GM10266 (cell line): ENCODE data around the gene BLTP3B.
"Not testable (repeated sequence)": the region's sequence is repeated elsewhere in the genome, so short reads cannot be mapped to it uniquely, and the experiment has no call there.

Experiments used
- DNase-seq: peaks from one replicate; pipeline ENCODE4 v3.0.0; 2012; ENCODE audit errors: extremely low spot score
- CTCF ChIP-seq: IDR thresholded peaks from 2 replicates; pipeline ENCODE4 v1.5.1; 2012; ENCODE audit warnings: mild to moderate bottlenecking, low read depth; ENCODE audit not compliant: control insufficient read depth, insufficient read depth; ENCODE audit errors: missing control alignments

BLTP3B gene

GRCh38 chr12:100184549-100185145, 42.0 kb upstream of the BLTP3B start:
- DNase-seq = no peak
- no peak for TF ChIP-seq CTCF

- no peak for TF ChIP-seq CTCF
- DNase-seq = no peak
These were observed 36.6 kb upstream of the BLTP3B start for GRCh38 chr12:100179252-100179651.

- not testable (repeated sequence) for DNase-seq
These were observed 33.8 kb upstream of the BLTP3B start for GRCh38 chr12:100176493-100176892.

- no peak for DNase-seq
- TF ChIP-seq CTCF = no peak
These were observed 31.8 kb upstream of the BLTP3B start for GRCh38 chr12:100174495-100174894.

- no peak for TF ChIP-seq CTCF
These were observed 30.4 kb upstream of the BLTP3B start for GRCh38 chr12:100173111-100173510.

GRCh38 chr12:100171248-100171647, 28.6 kb upstream of the BLTP3B start:
- no peak for TF ChIP-seq CTCF
- DNase-seq = no peak

More at GRCh38 chr12:100173111-100173510, 30.4 kb upstream of the BLTP3B start:
- DNase-seq = no peak

GRCh38 chr12:100170313-100170858, 27.7 kb upstream of the BLTP3B start:
- no peak for TF ChIP-seq CTCF
- no peak for DNase-seq

- TF ChIP-seq CTCF = no peak
These were observed 26.7 kb upstream of the BLTP3B start for GRCh38 chr12:100169345-100169744.

More at GRCh38 chr12:100169345-100169744, 26.7 kb upstream of the BLTP3B start:
- no peak for DNase-seq
